Neuronal stem cell (in vitro differentiated cells): Measurements from ENCODE around the gene HECW1.
A peak's percentile ranks its signal among the peaks of the same experiment; 100 is the strongest.

Experiments used
- DNase-seq: peaks from one replicate; pipeline ENCODE4 v3.0.0-alpha.2; 2013; ENCODE audit warnings: low spot score
- H2AFZ ChIP-seq: one replicate; pipeline ENCODE4 v1.6.1; 2013; ENCODE audit warnings: mild to moderate bottlenecking, low read length, inconsistent platforms
- H2AK5ac ChIP-seq: 2 replicates; pipeline ENCODE4 v1.6.1; 2013; ENCODE audit warnings: low read depth, mild to moderate bottlenecking, inconsistent platforms, low read length, moderate library complexity, mixed read lengths
- H2BK120ac ChIP-seq: 2 replicates; pipeline ENCODE4 v1.6.1; 2013; ENCODE audit warnings: low read depth, mild to moderate bottlenecking, inconsistent platforms, low read length, moderate library complexity, mixed read lengths
- H2BK12ac ChIP-seq: one replicate; pipeline ENCODE4 v1.6.1; 2013; ENCODE audit warnings: low read length, inconsistent platforms
- H2BK15ac ChIP-seq: 2 replicates; pipeline ENCODE4 v1.6.1; 2013; ENCODE audit warnings: mild to moderate bottlenecking, low read length, inconsistent platforms, mixed read lengths
- H2BK5ac ChIP-seq: one replicate; pipeline ENCODE4 v1.6.1; 2013; ENCODE audit warnings: inconsistent platforms, mild to moderate bottlenecking, low read length, moderate library complexity
- H3K14ac ChIP-seq: one replicate; pipeline ENCODE4 v1.6.1; 2013; ENCODE audit warnings: low read length, inconsistent platforms
- H3K18ac ChIP-seq: 2 replicates; pipeline ENCODE4 v1.6.1; 2013; ENCODE audit warnings: low read length, inconsistent platforms
- H3K23ac ChIP-seq: 2 replicates; pipeline ENCODE4 v1.6.1; 2013; ENCODE audit warnings: low read depth, mild to moderate bottlenecking, mixed read lengths, low read length, inconsistent platforms; ENCODE audit not compliant: poor library complexity
- H3K27ac ChIP-seq: replicated peaks from 3 replicates; pipeline ENCODE4 v1.5.1; 2013; ENCODE audit warnings: low read length, inconsistent platforms
- H3K27me3 ChIP-seq, 3 experiments: 2 replicates each; pipeline ENCODE4 v1.6.1; 2013; ENCODE audit warnings: low read length in 3 of 3, mild to moderate bottlenecking in 2 of 3, inconsistent platforms in 1 of 3, low read depth in 1 of 3, mixed read lengths in 1 of 3, moderate library complexity in 1 of 3; ENCODE audit not compliant: control insufficient read depth in 3 of 3, insufficient read depth in 3 of 3
- H3K36me3 ChIP-seq, 2 donors: replicated peaks in 1 of 2; 2 replicates each; pipeline ENCODE4 v1.6.1; 2013; ENCODE audit warnings: low read length in 2 of 2; ENCODE audit not compliant: control insufficient read depth in 2 of 2, insufficient read depth in 2 of 2
- H3K4ac ChIP-seq: 2 replicates; pipeline ENCODE4 v1.6.1; 2013; ENCODE audit warnings: inconsistent platforms, mild to moderate bottlenecking, low read length, moderate library complexity
- H3K4me1 ChIP-seq, 2 donors: 1 replicate in 1 of 2; 2 replicates in 1 of 2; pipeline ENCODE4 v1.6.1; 2013; ENCODE audit warnings: low read length in 2 of 2, low read depth in 1 of 2; ENCODE audit not compliant: control insufficient read depth in 2 of 2, insufficient read depth in 1 of 2
- H3K4me2 ChIP-seq: one replicate; pipeline ENCODE4 v1.6.1; 2013; ENCODE audit warnings: mild to moderate bottlenecking, low read length, inconsistent platforms; ENCODE audit not compliant: insufficient read depth, poor library complexity, severe bottlenecking
- H3K4me3 ChIP-seq, 2 donors: 2 replicates each; pipeline ENCODE4 v1.5.1; 2013; ENCODE audit warnings: low read length in 2 of 2, mild to moderate bottlenecking in 2 of 2, inconsistent platforms in 1 of 2, moderate library complexity in 1 of 2
- H3K79me1 ChIP-seq: one replicate; pipeline ENCODE4 v1.6.1; 2013; ENCODE audit warnings: low read depth, mild to moderate bottlenecking, inconsistent platforms, low read length, moderate library complexity
- H3K9ac ChIP-seq: one replicate; pipeline ENCODE4 v1.6.1; 2013; ENCODE audit warnings: mild to moderate bottlenecking, low read depth, low read length, inconsistent platforms; ENCODE audit not compliant: poor library complexity
- H3K9me3 ChIP-seq, 2 donors: replicated peaks in 1 of 2; 2 replicates each; pipeline versions ENCODE3 to v1.6.1; 2013; ENCODE audit warnings: low read length in 2 of 2, mild to moderate bottlenecking in 2 of 2, inconsistent platforms in 1 of 2, low read depth in 1 of 2, mixed read lengths in 1 of 2, moderate library complexity in 1 of 2; ENCODE audit not compliant: control insufficient read depth in 2 of 2, insufficient read depth in 1 of 2
- H4K8ac ChIP-seq: one replicate; pipeline ENCODE4 v1.6.1; 2013; ENCODE audit warnings: low read depth, mild to moderate bottlenecking, inconsistent platforms, low read length, moderate library complexity
- H4K91ac ChIP-seq: one replicate; pipeline ENCODE4 v1.6.1; 2013; ENCODE audit warnings: low read length, low read depth, mild to moderate bottlenecking, inconsistent platforms; ENCODE audit not compliant: poor library complexity
- WGBS, 2 donors: extraction: QIAGEN DNeasy Blood & Tissue Kit; methylation state at CpG; one replicate each; pipeline ENCODE4 v1.1.7; 2013; ENCODE audit warnings: missing lambda C conversion rate in 2 of 2, mixed read lengths in 1 of 2; ENCODE audit not compliant: insufficient read length in 2 of 2, insufficient replicate concordance in 1 of 2; ENCODE audit errors: extremely low coverage in 2 of 2; 5-methylcytosine and 5-hydroxymethylcytosine counted together

HECW1 gene

GRCh38 chr7:43169076-43169475 is 56.6 kb downstream of the HECW1 start:
- Histone ChIP-seq H2AFZ (no peak overlapping the region), H3K4me2 (no peak overlapping the region), H3K27me3 (no peaks in the 10 kb centered on the region), H4K91ac (no peak overlapping the region), H4K8ac (no peak overlapping the region), H3K14ac (no peak overlapping the region), H3K36me3 (no peaks in the 10 kb centered on the region), H3K9me3 (no peaks in the 10 kb centered on the region), H2BK120ac (no peak overlapping the region), H3K4me1 (peaks cover 4 to 9% of the 10 kb centered on the region in 2 donors), H3K9ac (no peak overlapping the region), H3K27ac (no peak overlapping the region), H3K23ac (no peak overlapping the region), H3K18ac (no peak overlapping the region), H2BK15ac (no peak overlapping the region), H2AK5ac (no peak overlapping the region), H3K4me3 (no peak overlapping the region), H3K4ac (no peak overlapping the region), H2BK5ac (no peak overlapping the region), H3K79me1 (no peaks in the 10 kb centered on the region), H2BK12ac (no peak overlapping the region)
- no peak for DNase-seq
- WGBS, 2 donors, result no CpG with 5 or more reads among the region's 3 CpGs

DNA sequence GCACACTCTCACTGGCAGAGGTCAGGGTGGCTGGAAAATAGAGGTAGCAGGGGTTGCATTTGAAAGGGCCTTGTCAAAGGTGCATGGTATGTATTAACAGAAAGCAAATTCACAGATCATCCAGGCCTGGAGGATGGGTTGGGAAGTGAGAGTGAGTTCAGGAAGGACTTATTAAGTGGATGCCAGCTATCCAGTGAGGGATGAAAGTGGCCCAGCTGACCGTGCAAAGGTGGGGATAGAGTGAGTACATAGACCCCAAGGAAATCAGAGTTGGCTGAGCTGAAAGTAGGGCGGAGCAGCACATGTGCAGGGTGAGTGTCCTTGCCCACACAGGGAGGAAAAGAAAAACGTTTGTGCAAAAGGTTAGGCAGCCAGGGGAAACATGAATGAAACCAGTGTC is 58.1 kb downstream of the HECW1 start:
- Histone ChIP-seq H3K9ac (no peak overlapping the region), H3K4me1 (peaks cover 2 to 9% of the 10 kb centered on the region in 2 donors), H3K27ac (no peak overlapping the region), H3K9me3 (no peaks in the 10 kb centered on the region), H3K23ac (no peak overlapping the region), H4K91ac (no peak overlapping the region), H2BK12ac (no peak overlapping the region), H3K27me3 (no peaks in the 10 kb centered on the region), H2BK120ac (no peak overlapping the region), H3K4ac (no peak overlapping the region), H3K36me3 (no peaks in the 10 kb centered on the region), H4K8ac (no peak overlapping the region), H3K4me2 (no peak overlapping the region), H2AFZ (no peak overlapping the region), H3K4me3 (no peak overlapping the region), H2AK5ac (no peak overlapping the region), H3K14ac (no peak overlapping the region), H2BK15ac (no peak overlapping the region), H3K79me1 (no peaks in the 10 kb centered on the region), H3K18ac (peak overlapping the region; percentile 2), H2BK5ac (no peak overlapping the region)
- WGBS, 2 donors, result no CpG with 5 or more reads among the region's 3 CpGs
- DNase-seq, result no peak

GRCh38 chr7:43175570-43176200 is 63.2 kb downstream of the HECW1 start:
- no peak overlapping the region for H3K4me2 ChIP-seq
- H2AK5ac ChIP-seq, result no peak overlapping the region
- H3K27ac ChIP-seq, result no peak overlapping the region
- H3K27me3 ChIP-seq, result no peaks in the 10 kb centered on the region
- peaks cover under 1 to 8% of the 10 kb centered on the region in 2 donors for H3K4me1 ChIP-seq
- H3K18ac ChIP-seq, result no peak overlapping the region
- H3K9ac ChIP-seq, result no peak overlapping the region
- H3K4ac ChIP-seq, result no peak overlapping the region
- no peak overlapping the region for H2BK120ac ChIP-seq
- H2BK5ac ChIP-seq, result no peak overlapping the region
- no peak overlapping the region for H4K91ac ChIP-seq
- no peak overlapping the region for H2AFZ ChIP-seq
- DNase-seq, result no peak
- no peak overlapping the region for H2BK15ac ChIP-seq
- H3K9me3 ChIP-seq, result no peaks in the 10 kb centered on the region
- no peak overlapping the region for H3K23ac ChIP-seq
- no peaks in the 10 kb centered on the region for H3K36me3 ChIP-seq
- H3K14ac ChIP-seq, result no peak overlapping the region
- no peak overlapping the region for H2BK12ac ChIP-seq
- H4K8ac ChIP-seq, result no peak overlapping the region
- WGBS, 2 donors, result no CpG with 5 or more reads among the region's 10 CpGs
- H3K4me3 ChIP-seq, result no peak overlapping the region
- no peaks in the 10 kb centered on the region for H3K79me1 ChIP-seq

- H4K8ac ChIP-seq, result no peak overlapping the region
- H3K4ac ChIP-seq, result no peak overlapping the region
- no peak overlapping the region for H3K14ac ChIP-seq
- H3K27ac ChIP-seq, result no peak overlapping the region
- no peak overlapping the region for H3K23ac ChIP-seq
- no peak overlapping the region for H3K4me2 ChIP-seq
- no peak overlapping the region for H2AK5ac ChIP-seq
- no peak overlapping the region for H2BK15ac ChIP-seq
- H3K36me3 ChIP-seq, result no peaks in the 10 kb centered on the region
- no peaks in the 10 kb centered on the region for H3K79me1 ChIP-seq
- no peak overlapping the region for H4K91ac ChIP-seq
- no peak overlapping the region for H3K18ac ChIP-seq
- H2BK120ac ChIP-seq, result no peak overlapping the region
- no peak overlapping the region for H3K9ac ChIP-seq
- no peak overlapping the region for H2BK5ac ChIP-seq
- no peaks in the 10 kb centered on the region for H3K9me3 ChIP-seq
- H2BK12ac ChIP-seq, result no peak overlapping the region
- H3K27me3 ChIP-seq, result no peaks in the 10 kb centered on the region
- no peaks in the 10 kb centered on the region for H3K4me1 ChIP-seq
- WGBS, 2 donors, result no CpG with 5 or more reads among the region's 2 CpGs
- no peak overlapping the region for H2AFZ ChIP-seq
- no peak overlapping the region for H3K4me3 ChIP-seq
- DNase-seq, result no peak
These were observed 66.9 kb downstream of the HECW1 start for GRCh38 chr7:43179393-43179792.
